ENCODE data around the gene SMU1.

The SMU1 gene

DNA sequence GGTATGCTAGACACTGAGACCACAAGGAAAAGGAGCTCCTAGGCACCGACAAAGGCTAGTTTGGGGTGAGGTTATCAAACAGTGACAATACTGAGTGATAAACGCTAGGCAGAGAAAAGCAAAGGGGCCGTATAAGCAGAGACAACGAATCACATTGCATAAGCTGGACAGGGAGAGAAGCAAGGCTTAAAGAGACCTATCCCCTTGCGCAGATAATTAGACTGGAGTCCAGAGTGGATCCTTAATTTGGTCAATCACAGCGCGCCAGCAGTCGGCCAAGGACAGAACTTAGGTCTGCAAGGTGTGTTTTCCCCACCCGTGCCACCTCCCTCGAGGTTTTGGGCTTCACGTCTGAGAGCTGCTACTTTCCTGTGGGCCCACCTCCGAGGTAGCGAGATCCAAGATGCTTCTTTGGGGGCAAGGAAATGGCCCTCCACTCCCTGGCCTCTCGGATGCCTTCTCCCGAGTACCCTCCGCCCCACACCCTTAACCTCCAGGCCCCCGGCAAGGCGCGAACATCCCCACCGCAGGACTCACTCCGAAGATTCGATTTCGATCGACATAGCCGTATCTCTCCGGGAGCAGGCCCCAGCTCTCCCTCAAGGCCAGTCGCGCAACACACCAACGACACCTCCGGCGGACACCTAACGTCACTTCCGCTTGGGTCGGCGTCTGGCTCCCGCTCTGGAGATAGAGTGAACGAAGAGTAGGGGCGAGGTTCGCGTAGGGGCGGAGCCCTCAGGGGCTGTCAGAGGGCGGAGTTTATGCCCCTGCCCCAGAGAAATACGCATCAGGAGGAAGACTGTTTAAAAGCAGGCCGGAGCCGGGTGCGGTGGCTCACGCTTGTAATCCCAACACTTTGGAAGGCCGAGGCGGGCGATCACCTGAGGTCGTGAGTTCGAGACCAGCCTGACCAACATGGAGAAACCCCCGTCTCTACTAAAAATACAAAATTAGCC is at the start of gene SMU1:
Gene SMU1 (minus strand): TSS at position 629 of the 959 bp plus-strand sequence. CDS start 66 bp downstream, at position 563.
- DNase-seq (ENCODE audit: low read depth) = peak; percentile 97

DNA sequence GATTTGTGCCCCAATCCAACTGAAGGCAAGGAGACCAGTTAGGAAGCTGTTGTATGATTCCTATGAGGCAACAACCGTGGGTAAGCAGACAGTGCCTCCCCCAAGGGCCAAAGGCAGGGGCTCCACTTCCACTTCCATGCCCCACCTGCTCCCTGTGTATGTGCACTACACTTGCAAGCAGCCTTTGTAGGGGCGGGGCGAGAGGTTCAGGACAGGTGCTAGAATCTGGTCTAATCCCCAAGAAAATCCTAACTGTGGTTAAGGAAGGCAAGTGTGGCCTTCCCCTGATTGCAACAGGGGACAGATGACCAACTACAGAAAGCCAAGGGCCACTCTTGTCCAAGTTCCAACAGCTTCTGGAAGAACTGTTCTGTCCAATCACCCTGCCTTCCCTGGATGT is 49.0 kb upstream of the SMU1 start:
- DNase-seq (ENCODE audit: low read depth) = no peak

DNA sequence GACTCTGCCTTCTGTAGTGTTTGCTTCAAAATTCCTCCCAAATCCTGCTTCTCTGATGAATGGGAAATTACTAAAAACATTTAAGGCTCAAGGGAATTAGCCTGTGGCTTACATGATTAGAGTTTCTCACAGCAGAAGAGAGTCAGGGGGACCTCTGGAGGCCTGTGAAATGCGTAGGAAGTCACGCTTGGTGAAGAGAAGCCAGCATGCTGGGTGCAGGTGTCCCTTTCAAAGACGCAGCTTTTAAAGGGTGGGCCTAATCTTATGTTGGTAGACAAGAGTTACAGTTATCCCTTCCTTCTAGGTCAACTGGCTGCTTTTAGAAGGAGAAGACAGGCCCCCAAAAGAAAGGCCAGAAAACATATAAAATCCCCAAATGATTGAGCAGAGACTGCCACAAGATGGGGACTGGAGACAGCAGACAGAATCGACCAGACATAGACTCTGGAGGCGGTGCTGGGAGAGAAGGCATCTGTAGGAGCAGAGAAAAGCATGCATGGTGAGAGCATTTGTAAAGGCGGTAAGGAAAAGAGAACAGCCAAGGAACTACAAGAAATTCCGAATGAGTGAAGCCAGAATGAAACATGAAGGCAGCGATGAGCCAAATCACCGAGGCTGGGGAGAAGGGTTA is 48.4 kb upstream of the SMU1 start:
- DNase-seq (ENCODE audit: low read depth) = no peak

DNA sequence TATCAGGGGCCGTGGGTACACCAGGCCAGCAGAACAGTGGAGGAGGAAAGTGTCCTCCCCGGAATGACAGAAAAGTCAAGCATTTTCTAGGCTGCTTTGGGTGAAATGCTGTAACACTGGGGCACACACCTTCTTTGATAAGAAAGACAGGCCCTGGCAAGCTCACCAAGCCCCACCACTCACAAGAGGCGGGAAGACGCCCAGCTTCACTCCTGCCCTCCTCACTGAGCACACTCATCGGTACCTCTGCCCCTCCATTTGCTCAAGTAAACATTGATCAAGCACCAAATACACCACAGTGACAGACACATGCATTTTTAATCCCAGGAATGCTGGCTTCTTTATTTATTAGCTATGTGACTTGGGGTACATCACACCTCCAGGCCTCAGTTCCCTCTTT is 47.6 kb upstream of the SMU1 start:
- no peak for DNase-seq (ENCODE audit: low read depth)

DNA sequence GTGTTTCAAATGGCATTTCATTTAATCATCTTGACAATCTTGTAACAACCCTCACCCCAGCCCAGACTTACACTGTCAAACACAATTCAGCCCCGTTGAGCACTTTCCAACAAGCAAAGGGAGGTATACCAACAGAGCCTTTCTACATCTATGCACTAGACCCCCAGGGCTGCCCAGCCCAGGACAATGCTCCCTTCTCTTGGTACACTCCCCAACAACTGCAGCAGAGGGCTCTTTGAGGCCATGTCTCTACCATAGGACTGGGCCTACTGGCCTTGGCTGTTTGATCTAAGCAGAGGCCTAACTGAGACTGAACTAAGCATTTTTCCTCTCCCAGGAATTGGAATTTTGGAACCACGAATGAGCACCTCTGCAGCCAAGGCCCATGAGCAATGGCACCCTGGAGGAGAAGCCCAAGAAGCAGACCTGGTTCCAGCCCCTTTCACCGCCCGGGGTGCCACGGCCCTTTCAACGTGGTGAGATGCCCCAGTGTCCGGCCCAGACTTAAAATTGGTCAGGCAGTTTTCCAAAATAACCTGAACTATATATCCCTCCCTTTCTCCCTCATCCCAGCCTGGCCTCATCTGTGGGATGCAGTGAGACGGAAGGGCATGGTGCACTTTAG is 47.0 kb upstream of the SMU1 start:
- DNase-seq (ENCODE audit: low read depth) = no peak

DNA sequence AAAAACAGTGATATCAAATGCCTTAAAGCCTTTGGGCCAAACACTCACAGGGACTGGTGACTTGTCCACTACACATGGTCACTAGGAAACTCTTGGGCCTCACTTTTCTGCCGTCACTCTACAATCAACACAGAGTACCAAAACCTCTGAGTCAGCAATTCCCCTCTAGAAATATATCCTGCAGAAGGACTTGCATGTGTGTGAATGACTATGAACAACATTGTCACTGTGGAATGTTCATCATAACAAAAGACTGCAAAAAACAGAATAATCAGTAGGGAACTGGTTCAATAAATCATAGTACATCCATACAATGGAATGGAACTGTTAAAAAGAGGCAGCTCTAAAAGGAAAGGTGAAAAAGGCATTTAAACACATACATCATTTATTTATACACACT is 44.1 kb upstream of the SMU1 start:
- no peak for DNase-seq (ENCODE audit: low read depth)

DNA sequence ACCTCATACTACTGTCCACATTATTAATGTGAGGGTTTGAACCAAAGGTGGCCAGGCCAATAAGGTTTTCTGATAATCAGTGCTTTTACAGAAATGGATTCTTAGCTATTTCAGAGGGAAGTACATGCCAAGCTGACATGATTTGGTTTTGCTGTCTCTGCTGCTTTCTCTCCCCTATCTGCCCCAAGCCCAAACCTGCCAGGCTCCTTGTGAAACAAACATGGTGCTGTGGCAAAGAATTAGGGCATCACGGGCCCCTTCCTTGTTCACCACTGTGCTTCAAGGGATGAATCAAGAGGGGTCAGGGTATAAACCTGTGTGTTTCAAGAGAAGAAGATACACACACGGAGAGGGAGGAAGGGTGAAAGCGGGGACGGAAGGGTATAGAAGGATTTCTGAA is 41.3 kb upstream of the SMU1 start:
- DNase-seq (ENCODE audit: low read depth) = no peak

DNA sequence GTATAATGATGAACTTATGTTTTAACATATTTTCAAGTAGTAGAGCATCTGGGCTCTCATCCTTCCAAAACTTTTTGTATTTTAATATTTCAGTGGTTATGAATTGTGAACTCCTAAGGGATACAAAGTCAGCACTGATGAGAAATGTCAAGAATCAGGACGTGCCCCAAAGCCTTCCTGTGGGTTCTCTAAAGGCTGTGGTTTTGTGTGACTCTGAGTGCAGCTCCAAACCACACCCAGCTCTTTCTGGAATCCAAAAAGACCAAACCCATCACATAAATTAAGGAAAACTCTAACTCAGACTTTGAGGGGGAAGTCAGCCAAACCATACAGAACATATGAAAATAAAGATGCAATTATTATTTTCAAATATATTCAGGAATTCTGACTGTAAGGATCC is 40.8 kb upstream of the SMU1 start:
- DNase-seq (ENCODE audit: low read depth) = peak; percentile 93

DNA sequence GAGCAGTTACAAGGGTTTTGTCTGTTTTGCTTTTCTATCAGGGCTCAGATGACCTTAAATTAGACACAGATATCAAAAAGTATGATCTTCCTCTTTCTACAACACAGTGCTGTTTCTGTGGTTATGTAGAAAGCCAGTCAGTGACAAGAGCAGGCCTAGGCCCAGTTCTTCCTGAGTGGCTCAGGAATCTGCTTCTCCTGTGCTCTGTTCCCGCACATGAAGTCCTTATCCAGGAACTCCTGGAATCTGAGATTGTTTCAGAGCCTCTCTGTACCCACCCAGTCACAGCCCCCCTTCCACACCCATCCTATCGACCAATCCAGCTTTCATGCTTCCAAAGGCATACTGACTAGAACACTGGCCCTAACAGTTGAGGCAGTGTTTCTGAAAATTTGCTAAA is 40.4 kb upstream of the SMU1 start:
- no peak for DNase-seq (ENCODE audit: low read depth)

DNA sequence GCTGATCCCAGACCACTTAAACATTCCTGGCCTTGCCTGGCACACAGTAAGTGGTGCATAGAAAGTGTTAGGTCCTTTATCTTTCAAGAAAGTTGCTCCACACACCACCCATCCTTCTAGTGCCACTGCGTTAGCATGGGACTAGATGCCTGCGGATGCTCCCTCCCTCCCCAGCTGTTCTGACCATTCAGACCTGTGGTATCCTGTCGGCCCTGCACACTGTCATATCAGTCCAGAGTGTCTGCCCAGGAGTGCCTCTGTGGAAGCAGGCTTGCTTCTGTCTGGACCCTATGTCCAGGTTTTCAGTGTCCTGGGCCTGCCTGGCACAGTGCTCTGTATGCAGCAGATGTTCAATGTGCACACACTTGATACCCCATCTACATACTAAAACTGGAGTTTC is 38.3 kb upstream of the SMU1 start:
- DNase-seq (ENCODE audit: low read depth) = no peak

DNA sequence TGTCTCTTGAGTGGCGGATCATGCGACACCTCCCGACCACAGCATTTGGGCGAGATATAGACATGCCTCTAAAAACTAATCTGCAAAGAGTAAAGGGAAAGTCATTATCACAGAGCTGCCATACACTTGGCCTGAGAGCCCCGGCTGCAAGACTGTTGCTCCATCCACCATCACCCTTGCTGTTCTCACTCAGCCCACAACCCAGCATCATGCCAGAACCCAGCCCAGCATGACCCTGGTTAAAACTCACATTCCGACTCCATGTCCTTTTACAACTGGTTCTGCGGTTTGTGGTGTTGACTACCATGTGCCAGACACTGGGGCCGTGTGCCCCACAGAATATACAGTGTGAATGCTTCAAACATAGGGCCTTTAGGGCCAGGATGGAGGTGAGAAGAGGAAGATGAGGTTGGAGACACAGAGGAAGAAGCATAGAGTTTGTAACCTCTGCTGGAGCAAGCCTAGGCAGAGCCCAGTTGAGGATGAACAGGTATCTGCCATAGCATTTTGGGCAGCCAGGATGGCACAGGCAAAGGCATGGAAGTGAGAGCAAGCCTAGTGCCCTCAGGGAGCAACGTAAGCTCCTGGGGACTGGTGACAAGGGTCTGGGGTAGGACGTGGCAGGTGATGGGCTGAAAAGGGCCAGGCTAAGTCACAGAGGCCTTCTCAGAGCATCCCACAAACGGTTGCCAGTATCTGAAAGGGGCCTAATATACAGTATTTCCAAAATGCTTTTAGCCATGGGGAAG is 37.5 kb upstream of the SMU1 start:
- no peak for DNase-seq (ENCODE audit: low read depth)

DNA sequence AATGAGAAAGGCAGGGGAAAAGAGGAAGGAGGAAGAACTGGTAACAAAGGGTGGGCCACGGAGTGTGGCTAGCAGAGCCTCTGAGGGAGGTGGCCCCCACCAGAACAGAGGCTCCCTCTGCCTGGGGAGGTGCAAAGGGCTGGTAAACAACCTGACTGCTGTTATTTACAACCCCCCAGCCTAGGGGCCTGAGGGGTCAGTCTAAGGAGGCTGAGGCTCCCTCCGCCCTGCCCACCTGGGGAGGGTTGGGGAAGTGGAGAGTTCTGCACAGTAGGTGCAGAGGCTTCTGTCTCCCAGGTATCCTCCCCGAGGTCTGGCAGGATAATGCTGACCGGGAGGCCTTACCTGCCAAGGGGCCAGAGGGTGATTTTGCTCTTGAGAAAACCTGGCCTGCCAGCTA is 35.6 kb upstream of the SMU1 start:
- no peak for DNase-seq (ENCODE audit: low read depth)

DNA sequence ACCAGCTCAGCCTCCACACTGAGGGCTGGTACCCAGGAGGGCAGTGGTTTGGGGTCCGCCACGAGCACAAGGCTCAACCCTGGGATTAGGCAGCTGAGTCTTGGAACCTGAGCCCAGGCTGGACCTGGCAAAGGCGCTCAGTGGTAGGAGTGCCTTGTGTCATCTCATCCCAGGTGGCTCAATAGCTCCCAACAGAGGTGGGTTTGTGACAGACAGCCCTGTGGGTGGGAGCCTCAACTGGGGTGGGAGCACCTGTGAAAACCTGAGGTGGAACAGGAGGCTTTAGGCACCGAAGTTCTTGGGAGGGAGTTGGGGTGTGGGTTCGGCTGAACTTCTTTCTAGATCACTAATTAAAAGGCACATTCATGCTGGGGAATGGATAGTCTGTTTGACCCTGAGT is 35.2 kb upstream of the SMU1 start:
- no peak for DNase-seq (ENCODE audit: low read depth)

DNA sequence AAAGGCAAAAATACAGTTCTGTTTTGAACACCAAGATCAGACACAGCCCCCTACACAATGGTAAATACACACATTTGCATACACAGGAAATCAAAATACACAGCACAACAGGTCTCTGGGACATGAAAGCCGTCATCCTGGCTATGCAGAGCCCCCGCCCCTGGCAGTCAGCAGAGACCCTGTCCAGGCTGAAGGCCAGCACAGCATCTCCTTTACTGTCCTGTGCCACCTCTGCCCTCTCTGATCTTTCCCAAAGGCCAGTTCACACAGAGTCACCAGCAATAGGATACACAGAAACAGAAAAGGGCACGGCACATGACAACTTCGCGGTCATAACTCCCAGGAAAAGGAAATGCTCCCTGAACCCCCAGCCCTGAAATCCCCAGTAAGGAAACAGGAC is 34.2 kb upstream of the SMU1 start:
- DNase-seq (ENCODE audit: low read depth) = no peak

DNA sequence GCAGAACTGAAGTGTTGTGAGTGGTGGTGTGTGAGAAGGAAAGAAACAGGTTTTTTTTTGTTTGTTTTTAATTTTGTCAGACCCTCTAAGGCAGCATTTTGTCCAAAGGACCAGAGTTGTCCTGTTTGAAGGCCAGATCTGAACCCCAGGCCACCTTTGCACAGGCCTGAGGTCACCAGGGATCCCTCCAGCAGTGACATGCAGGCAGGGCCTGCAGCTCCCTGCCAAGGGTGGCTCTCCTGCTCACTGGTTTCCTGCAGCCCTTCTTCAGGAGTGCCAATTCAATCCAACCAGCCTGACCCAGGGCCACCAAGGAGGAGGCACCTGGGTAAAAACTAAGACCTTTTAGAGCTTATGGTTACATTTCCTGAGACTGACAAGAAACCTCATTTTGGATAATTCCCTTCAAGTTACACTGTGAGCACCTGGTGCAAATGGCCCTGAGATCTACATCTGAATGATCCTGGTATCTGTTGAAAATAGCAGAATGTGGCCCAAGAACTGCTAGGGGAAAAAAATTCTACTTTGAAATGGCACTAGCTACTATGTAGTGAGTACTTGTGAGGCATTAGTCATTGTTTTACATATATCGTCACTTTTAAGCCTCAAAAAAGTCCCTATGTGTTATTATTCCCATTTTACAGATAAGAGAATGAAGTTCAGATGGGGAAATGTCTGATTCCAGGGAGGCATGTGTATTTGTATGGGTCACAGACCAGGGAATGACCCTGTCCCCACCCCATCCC is 33.5 kb upstream of the SMU1 start:
- no peak for DNase-seq (ENCODE audit: low read depth)

DNA sequence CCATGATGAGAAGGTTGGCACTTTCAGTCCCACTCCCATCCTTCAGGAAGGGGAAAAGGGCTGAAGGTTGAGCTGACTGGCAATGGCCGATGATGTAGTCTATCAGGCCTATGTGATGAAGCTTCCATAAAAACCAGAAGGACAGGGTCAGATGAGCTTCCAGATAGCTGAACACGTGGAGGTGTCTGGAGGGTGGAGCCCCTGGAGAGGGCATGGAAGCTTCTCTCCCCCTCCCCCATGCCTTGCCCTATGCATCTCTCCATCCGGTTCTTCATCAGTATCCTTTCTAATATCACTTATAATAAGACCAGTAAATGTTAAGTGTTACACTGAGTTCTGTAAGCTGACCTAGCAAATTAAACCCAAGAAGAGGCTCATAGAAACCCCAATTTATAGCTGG is 32.6 kb upstream of the SMU1 start:
- no peak for DNase-seq (ENCODE audit: low read depth)

DNA sequence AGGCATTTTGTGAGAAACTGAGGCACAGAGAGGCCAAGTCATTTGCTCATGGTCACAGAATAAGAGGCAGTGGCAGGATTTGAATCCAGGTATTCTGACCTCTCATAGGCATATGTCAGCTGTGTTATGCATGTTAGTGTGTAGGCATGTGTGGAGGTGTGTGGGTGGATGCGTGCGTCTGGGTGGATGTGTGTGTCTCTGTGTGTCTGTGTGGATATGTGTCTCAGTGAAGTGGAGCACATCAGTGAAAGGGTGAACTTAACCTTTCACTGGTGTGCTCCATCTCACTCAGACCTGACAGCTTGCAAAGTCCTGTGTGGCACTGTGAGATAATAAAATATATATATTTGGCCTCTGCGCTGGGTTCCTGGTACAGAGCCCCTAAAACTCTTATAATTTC is 32.0 kb upstream of the SMU1 start:
- no peak for DNase-seq (ENCODE audit: low read depth)

DNA sequence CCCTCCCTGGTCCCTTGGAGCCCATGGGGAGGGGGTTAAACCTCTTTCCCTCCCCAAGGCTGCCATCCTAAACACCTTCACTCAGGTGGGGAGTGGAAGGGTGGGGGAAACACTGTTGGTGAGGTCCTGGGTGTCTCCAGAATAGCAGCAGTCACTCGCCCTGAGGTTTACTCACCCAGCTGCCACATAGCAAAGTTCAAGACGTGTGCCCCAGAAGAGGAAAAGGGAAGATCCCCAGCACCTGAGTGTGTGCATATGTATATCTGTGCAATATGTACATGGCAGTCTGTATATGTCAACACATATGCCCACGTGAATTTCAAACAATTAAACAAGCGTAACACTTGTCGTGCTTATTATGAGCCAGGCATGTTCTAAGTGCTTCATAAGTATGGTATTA is 31.3 kb upstream of the SMU1 start:
- DNase-seq (ENCODE audit: low read depth) = no peak

DNA sequence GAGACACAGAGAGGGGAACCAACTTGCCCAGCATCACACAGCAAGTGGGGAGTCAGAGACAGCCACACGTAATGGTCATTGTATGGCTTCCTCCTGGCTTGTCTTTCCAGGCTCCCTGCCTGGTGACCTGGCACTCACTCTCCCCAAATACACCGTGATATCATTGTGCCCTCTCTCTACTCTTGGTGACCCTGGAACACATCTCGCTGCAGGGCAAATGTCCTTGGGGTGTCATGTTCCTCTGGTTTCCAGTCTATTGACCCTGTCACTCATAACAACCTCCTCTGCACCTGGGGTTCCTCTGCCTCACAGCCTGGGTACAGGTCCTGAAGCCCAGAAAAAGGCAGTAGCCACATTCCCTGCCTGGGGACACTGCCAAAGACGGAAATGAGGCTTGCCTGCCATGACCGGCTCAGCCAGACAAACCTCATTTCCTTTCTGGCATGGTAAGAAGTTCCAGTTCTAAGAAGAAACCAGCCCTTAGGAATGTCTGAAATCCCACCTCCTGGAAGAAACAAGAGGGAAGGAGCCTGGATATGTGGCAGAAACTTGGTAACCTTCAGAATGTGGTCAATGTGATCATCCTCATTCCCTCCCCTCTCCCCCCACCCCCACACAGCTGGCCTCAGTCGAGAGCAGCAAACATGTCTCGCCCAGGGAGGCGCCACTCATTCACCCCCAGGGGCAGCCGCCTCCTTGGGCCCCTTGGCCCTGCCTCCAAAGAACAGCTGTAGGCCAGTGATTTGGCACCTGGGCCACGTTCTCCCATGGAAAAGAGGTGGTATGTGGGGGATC is 30.6 kb upstream of the SMU1 start:
- peak; percentile 76 for DNase-seq (ENCODE audit: low read depth)

DNA sequence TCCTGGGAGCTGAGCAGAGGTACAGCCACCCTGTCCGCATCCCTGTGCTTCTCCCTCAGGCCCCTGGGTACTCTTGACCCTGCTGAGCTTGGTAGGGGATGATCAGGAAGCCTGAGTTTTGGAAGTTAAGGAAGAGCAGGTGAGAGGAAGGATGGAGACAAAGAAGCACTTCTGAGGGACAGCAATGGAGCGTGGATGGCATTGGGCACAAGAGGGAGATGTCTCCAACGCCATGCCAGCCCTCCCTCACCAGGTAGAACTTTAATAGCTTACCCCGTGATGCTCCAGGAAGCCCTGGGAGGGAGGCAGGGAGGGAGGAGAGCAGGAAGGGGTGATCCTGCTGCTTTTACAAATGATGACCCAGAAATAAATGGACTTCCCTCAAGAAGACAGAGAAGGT is 29.9 kb upstream of the SMU1 start:
- DNase-seq (ENCODE audit: low read depth) = no peak

DNA sequence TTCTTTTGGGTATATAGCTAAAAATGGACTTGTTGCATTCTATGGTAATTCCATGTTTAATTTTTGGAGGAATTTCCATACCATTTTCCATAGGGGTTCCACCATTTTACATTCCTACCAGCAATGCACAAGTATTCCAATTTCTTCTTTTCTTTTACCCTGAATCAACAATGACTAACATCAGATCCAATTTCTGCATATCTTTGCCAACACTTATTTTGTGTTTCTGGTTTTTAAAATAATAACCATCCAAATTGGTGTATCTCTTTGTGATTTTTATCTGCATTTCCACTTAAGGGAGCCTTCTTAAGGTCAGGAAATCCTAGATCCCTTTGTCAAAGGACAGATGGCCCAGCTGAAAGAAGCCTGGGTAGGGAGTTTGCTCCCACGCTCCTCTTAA is 29.5 kb upstream of the SMU1 start:
- DNase-seq (ENCODE audit: low read depth) = no peak
